Panc1 (cell line): ENCODE results near the gene UBE2D4. TPM values are rescaled to one million over a fixed set of nuclear protein-coding genes. Genes with fewer than 3 reads are reported as not detected.
A peak's percentile ranks its signal among the peaks of the same experiment; 100 is the strongest.

ENCODE experiments used
- ATAC-seq: fragments of 200-7000 bp; cut with Tn5 transposase; 2 replicates; pipeline ENCODE4 v1.9.1; 2020; ENCODE audit warnings: mild to moderate bottlenecking, moderate library complexity
- BruUV-seq: library from RNA; stranded (reverse); fragments of 400-500 nt; replicated peaks from 2 replicates; lab custom pipeline; 2021; lab: Mats Ljungman, UMichigan
- CTCF ChIA-PET: fragments of 300-600 bp; sonication (Branson Sonifier 250); formaldehyde crosslinking; loops from one replicate; lab custom pipeline; 2022; ENCODE audit warnings: antibody characterized with exemption; lab: Charles Lee
- POLR2A ChIA-PET: fragments of 300-600 bp; sonication (Branson Sonifier 250); formaldehyde crosslinking; loops from one replicate; lab custom pipeline; 2022; ENCODE audit warnings: antibody characterized with exemption; lab: Charles Lee
- DNase-seq: peaks from one replicate; pipeline ENCODE4 v3.0.0-alpha.2; 2010; ENCODE audit warnings: low read depth, low spot score
- H3K27ac ChIP-seq: 2 replicates; pipeline ENCODE4 v1.5.1; 2011; ENCODE audit warnings: mild to moderate bottlenecking, low read length, inconsistent platforms
- H3K27me3 ChIP-seq: fragments of 200-500 bp; sonication (Bioruptor generic); 2 replicates; pipeline ENCODE4 v1.6.0; 2014; ENCODE audit warnings: low read length, inconsistent platforms; ENCODE audit not compliant: control insufficient read depth, insufficient read depth
- H3K36me3 ChIP-seq: fragments of 200-500 bp; sonication (Bioruptor generic); 2 replicates; pipeline ENCODE4 v1.5.1; 2014; ENCODE audit warnings: inconsistent platforms, mild to moderate bottlenecking, low read length, moderate library complexity; ENCODE audit not compliant: control insufficient read depth, insufficient read depth
- H3K4me1 ChIP-seq: 2 replicates; pipeline ENCODE4 v1.5.1; 2011; ENCODE audit warnings: inconsistent platforms, mild to moderate bottlenecking, low read length, moderate library complexity; ENCODE audit not compliant: control insufficient read depth, insufficient read depth
- H3K4me3 ChIP-seq, 2 experiments: 2 replicates each; pipeline ENCODE4 v1.5.1; 2011 to 2012; ENCODE audit warnings: low read depth in 2 of 2, low read length in 2 of 2, mild to moderate bottlenecking in 2 of 2, inconsistent platforms in 1 of 2, moderate library complexity in 1 of 2
- H3K9me3 ChIP-seq: fragments of 200-500 bp; sonication (Bioruptor generic); 2 replicates; pipeline ENCODE4 v1.5.1; 2014; ENCODE audit warnings: low read depth, mild to moderate bottlenecking, inconsistent platforms, low read length, moderate library complexity; ENCODE audit not compliant: control insufficient read depth, insufficient read depth
- POLR2AphosphoS5 ChIP-seq: IDR thresholded peaks from 2 replicates; pipeline ENCODE4 v1.6.1; 2012; ENCODE audit warnings: mild to moderate bottlenecking, low read depth, low read length, moderate library complexity
- SIN3A ChIP-seq: IDR thresholded peaks from 2 replicates; pipeline ENCODE4 v1.6.1; 2012; ENCODE audit warnings: low read depth, mild to moderate bottlenecking, low read length, moderate library complexity, borderline replicate concordance; ENCODE audit not compliant: insufficient read depth
- TCF7L2 ChIP-seq: IDR thresholded peaks from 2 replicates; pipeline ENCODE4 v1.6.1; 2011; ENCODE audit warnings: mild to moderate bottlenecking, low read depth, low read length, inconsistent platforms
- in situ Hi-C: cut with HindIII; loops from 2 replicates; pipeline ENCODE4 v1.10.0; 2016; ENCODE audit warnings: low sequenced_read_pairs, low pct_unique_long_range_greater_than_20kb
- intact Hi-C: fragments of 100-400 bp; cut with micrococcal nuclease; formaldehyde crosslinking; loops from one replicate; pipeline ENCODE4 v1.10.0; 2022; ENCODE audit not compliant: unreplicated experiment
- total RNA-seq: library from RNA; stranded (reverse); gene quantifications from one replicate; pipeline ENCODE4 v1.2.1, GENCODE V29; 2021; ENCODE audit not compliant: unreplicated experiment
- TF ChIP-seq, protein P1 (sequence below), 2 experiments: IDR thresholded peaks; 2 replicates each; pipeline ENCODE4 v1.6.1; 2011 to 2012; ENCODE audit warnings: low read depth in 2 of 2, control low read depth in 1 of 2, low read length in 1 of 2, mild to moderate bottlenecking in 1 of 2, moderate library complexity in 1 of 2; ENCODE audit not compliant: insufficient read depth in 1 of 2
- TF ChIP-seq, protein P2 (sequence below): fragments of 450-650 bp; IDR thresholded peaks from 2 replicates; pipeline ENCODE4 v1.5.1; 2017; ENCODE audit warnings: mild to moderate bottlenecking

The UBE2D4 gene
- total RNA-seq, 1 experiment from 2014 or later, result 35.9 TPM

DNA sequence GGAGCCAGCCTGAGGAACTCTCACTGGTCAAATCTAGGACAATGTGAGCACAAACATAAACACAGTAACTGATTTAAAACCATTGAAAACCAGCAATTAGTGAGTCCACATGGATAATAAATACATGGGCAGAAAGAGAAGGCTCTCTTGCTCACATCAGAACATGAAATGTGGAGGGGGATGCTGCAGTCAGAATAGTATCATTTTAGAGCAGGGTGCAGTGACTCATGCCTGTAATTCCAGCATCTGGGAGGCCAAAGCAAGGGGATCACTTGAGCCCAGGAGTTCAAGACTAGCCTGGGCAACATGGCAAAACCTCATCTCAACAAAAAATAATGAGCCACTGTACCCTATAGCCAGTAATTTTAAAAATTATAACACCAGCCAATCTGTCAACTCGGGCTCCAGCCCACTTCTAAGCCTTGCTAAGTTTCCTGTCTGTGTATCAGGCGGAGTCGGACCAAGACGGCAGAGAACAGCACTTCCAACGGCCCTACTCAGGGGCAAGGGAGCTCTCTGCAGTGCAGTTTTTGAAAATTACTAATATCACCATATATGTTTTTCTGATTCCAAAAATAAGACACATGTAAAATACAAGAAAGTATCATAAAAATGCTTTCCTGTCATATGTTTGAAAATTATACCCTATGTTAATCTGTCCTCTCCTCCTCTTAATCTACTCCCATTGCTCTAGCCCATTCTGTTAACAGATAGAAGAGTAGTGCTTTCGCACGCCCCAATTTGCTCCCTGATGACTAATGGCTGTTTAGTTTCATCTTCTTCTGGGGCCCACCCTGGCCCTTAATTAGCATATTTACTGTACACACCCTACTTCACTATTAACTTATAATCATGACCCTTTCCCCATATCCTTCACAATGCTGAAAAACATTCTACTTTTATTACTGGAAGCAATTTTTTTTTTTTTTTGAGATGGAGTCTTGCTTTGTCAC, 37.0 kb upstream of the UBE2D4 start:
- Histone ChIP-seq H3K4me3 (no peak overlapping the region), H3K4me1 (no peaks in the 10 kb centered on the region), H3K36me3 (no peaks in the 10 kb centered on the region; the same call in 1 of the 2 replicates), H3K27me3 (no peaks in the 10 kb centered on the region), H3K9me3 (no peaks in the 10 kb centered on the region), H3K27ac (no peak overlapping the region)
- no peak for TF ChIP-seq SIN3A
- TF ChIP-seq, protein P1, sequence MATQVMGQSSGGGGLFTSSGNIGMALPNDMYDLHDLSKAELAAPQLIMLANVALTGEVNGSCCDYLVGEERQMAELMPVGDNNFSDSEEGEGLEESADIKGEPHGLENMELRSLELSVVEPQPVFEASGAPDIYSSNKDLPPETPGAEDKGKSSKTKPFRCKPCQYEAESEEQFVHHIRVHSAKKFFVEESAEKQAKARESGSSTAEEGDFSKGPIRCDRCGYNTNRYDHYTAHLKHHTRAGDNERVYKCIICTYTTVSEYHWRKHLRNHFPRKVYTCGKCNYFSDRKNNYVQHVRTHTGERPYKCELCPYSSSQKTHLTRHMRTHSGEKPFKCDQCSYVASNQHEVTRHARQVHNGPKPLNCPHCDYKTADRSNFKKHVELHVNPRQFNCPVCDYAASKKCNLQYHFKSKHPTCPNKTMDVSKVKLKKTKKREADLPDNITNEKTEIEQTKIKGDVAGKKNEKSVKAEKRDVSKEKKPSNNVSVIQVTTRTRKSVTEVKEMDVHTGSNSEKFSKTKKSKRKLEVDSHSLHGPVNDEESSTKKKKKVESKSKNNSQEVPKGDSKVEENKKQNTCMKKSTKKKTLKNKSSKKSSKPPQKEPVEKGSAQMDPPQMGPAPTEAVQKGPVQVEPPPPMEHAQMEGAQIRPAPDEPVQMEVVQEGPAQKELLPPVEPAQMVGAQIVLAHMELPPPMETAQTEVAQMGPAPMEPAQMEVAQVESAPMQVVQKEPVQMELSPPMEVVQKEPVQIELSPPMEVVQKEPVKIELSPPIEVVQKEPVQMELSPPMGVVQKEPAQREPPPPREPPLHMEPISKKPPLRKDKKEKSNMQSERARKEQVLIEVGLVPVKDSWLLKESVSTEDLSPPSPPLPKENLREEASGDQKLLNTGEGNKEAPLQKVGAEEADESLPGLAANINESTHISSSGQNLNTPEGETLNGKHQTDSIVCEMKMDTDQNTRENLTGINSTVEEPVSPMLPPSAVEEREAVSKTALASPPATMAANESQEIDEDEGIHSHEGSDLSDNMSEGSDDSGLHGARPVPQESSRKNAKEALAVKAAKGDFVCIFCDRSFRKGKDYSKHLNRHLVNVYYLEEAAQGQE (IDR thresholded peaks at IDR 0.05; ENCODE audit: insufficient read depth in 1 of 2, low read depth in 2 of 2, low read length in 1 of 2), result no peak
- POLR2A ChIA-PET, result interaction anchor here (0.5 kb wide), 1 partner anchor 21 kb away, joined by 4 read pairs; no protein-coding TSS in a partner anchor
- CTCF ChIA-PET, result no interaction called here
- in situ Hi-C loops, result no loop called here
- intact Hi-C loops, result no loop called here
- ATAC-seq, result peak; percentile 49; the same call in 1 of the 2 replicates
- DNase-seq, result no peak
- TSS peak; percentile 50 for BruUV-seq

DNA sequence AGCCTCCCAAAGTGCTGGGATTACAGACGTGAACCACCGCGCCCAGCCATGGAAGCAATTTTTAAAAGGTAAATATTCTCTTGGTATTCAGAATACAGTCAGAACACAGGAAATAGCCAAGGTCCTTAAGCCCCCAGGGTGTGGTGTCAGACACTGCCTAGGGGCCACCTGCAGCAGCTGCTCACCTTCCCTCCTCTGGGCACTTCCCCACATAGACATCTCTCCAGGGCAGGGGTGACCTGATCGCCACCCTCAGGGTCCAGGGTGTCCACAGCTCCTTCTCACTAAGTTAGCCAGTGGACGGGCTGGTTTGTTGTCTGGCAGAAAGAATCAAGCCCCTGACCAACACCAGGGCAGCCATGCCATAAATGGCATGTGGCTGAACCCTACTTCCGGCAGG, 35.8 kb upstream of the UBE2D4 start:
- ChIA-PET POLR2A (interaction anchor here (0.6 kb wide), 1 partner anchor 97 kb away, joined by 8 read pairs; no protein-coding TSS in a partner anchor), CTCF (interaction anchor here (0.7 kb wide), 1 partner anchor 47 kb away, joined by 4 read pairs; no protein-coding TSS in a partner anchor)
- H3K36me3 ChIP-seq, result no peaks in the 10 kb centered on the region; the same call in 1 of the 2 replicates
- no TSS peak for BruUV-seq
- TF ChIP-seq SIN3A, result no peak
- TF ChIP-seq, protein P2, sequence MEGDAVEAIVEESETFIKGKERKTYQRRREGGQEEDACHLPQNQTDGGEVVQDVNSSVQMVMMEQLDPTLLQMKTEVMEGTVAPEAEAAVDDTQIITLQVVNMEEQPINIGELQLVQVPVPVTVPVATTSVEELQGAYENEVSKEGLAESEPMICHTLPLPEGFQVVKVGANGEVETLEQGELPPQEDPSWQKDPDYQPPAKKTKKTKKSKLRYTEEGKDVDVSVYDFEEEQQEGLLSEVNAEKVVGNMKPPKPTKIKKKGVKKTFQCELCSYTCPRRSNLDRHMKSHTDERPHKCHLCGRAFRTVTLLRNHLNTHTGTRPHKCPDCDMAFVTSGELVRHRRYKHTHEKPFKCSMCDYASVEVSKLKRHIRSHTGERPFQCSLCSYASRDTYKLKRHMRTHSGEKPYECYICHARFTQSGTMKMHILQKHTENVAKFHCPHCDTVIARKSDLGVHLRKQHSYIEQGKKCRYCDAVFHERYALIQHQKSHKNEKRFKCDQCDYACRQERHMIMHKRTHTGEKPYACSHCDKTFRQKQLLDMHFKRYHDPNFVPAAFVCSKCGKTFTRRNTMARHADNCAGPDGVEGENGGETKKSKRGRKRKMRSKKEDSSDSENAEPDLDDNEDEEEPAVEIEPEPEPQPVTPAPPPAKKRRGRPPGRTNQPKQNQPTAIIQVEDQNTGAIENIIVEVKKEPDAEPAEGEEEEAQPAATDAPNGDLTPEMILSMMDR, result no peak
- TF ChIP-seq, protein P1 (IDR thresholded peaks at IDR 0.05; ENCODE audit: insufficient read depth in 1 of 2, low read depth in 2 of 2, low read length in 1 of 2), result no peak
- no peak for TF ChIP-seq TCF7L2
- no peak for TF ChIP-seq POLR2AphosphoS5
- H3K9me3 ChIP-seq, result no peaks in the 10 kb centered on the region
- DNase-seq, result no peak
- no peak for ATAC-seq
- no peak overlapping the region for H3K4me3 ChIP-seq
- no peaks in the 10 kb centered on the region for H3K4me1 ChIP-seq
- no peaks in the 10 kb centered on the region for H3K27me3 ChIP-seq
- intact Hi-C loops, result no loop called here
- in situ Hi-C loops, result no loop called here
- no peak overlapping the region for H3K27ac ChIP-seq
